Amygdala (tissue), 56 donors: ENCODE measurements around the gene EIF4H.
"Not testable (repeated sequence)": the region's sequence is repeated elsewhere in the genome, so short reads cannot be mapped to it uniquely, and the experiment has no call there.

Source experiments
- DNase-seq, 56 donors: peaks; one replicate each; lab custom pipeline; 2025; lab: John Stamatoyannopoulos, UW

The EIF4H gene

DNA sequence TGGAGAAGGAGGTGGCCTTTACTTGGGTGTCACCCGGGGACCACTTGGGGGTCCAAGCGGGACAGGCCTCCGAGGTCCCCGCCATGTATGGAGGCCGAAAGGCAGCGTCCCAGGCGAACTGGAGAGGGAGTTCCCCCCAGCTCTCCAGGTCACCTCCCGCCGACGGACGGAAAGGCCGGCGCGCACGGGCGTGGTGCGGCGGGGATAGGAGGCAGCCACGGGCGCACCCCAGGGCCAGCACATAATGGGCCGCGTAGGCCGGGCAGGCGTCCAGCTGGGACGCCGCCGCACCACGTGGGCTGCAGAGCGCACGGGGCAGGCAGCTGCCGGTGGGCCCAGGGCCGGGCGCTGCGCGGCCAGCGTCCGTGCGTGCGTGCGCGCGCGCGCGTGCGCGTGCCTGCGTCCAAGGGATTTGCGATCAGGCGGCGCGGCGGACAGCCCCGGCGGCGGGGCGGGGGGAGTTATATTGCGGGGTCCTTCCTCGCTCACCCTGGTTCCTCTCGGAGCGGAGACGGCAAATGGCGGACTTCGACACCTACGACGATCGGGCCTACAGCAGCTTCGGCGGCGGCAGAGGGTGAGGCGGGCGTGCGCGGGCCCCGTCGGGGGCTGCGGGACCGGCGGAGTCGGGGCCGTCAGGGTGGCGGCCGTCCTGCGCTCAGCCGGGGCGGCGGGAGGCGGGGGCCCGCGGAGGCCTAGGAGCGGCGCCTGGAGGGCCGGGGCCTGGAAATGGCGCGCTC lies at the start of gene EIF4H:
Gene EIF4H, plus strand, starts transcription at position 491 of the 740 bp plus-strand sequence. Its CDS starts 28 bp downstream, at position 519.
- peak; percentile 61 to 96 (median 89) for DNase-seq

DNA sequence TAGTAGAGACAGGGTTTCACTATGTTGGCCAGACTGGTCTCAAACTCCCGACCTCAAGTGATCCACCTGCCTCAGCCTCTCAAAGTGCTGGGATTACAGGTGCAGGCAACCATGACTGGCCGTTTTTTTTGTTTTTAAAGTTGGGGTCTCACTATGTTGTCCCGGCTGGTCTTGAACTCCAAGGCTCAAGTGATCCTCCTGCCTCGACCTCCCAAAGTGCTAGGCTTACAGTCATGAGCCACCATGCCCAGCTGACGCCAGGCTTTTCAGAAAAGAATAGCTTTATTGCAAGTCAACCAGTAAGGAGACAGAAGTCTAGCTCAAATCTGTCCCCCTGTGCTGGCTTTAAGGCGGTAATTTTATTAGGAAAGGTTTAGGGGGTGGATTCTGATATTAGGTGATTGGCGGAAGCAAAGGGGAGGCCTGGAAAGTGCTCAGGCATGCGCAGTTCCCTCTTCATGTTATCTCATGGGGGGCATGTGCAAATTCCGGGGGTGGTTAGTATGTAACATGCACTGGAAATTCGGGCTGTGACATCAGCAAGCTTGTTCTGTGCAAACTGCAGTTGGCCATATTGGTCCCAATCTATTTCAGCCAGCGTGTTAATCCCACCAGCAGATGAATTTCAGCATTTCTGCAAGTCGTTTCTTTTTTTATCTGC lies 47.8 kb upstream of the EIF4H start:
- no peak for DNase-seq

DNA sequence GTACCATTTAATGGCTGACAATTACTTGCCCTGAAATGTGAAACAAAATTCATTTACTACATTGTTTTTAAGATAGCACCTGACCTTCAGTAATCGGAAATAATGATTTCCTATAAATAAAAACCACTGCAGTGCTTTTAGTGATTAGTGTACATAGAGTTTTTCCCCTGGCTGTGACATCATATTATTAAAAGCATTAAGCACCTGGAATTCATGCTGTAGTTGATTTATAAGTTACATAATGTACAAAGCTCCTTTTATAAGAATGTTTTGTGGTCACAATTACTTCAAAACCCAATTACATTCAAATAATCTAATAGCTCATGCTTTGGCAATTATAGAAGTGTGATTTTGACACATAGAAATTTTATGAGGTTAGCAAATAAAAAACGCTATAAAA lies 44.3 kb upstream of the EIF4H start:
- DNase-seq = no peak

DNA sequence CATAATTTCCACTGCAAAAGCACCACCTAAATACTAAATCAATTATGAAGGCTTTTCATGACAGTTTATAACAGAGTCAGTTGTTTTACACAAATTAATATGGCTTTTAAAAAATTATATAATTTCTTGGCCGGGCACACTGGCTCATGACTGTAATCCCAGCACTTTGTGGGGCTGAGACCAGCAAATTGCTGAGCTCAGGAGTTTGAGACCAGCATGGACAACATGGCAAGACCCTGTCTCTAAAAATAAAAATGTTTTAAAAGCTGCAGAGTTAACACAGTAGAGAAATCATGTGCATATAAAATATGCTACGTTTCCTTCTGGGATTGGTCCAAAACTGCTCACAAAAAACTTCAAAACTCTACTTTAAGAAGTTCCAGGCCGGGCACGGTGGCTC lies 43.6 kb upstream of the EIF4H start:
- no peak for DNase-seq

DNA sequence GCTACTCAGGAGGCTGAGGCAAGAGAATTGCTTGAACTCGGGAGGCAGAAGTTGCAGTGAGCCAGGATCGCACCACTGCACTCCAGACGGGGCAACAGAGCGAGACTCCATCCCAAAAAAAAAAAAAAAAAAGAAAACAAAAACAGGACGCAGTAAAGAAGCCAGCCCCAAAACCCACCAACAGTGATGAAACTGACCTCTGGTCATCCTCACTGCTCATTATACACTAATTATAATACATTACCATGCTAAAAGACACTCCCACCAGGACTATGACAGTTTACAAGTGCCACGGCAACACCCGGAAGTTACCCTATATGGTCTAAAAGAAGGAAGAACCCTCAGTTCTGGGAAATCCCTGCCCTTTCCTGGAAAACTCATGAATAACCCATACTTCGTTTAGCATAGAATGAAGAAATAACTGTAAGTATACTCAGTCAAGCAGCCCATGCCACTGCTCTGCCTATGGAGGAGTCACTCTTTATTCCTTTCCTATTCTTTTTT lies 40.0 kb upstream of the EIF4H start:
- no peak for DNase-seq

DNA sequence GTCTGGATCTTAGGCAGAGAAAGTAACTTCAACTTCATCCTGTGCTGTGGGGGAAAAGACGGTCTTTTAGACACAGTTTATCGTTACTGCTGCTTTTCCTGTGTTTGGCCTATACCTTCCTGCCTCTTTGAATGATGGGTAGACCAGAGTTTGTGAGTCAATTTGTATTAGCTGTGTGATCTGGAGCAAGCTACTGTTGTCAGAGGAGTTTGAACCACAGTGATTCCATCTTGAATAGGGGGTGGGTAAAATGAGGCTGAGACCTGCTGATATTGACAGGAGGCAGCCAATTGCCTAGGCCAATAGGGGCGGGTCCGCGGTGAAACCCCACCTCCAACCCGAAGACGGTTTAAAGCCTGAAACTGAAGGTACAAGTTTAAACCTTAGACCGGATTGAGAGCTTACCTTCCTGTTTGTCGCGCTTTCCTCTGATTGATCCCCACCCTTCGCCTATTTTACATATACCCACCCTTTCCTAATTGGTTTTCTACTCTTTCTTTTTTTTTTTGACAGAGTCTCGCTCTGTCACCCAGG lies 35.8 kb upstream of the EIF4H start:
- DNase-seq = no peak

DNA sequence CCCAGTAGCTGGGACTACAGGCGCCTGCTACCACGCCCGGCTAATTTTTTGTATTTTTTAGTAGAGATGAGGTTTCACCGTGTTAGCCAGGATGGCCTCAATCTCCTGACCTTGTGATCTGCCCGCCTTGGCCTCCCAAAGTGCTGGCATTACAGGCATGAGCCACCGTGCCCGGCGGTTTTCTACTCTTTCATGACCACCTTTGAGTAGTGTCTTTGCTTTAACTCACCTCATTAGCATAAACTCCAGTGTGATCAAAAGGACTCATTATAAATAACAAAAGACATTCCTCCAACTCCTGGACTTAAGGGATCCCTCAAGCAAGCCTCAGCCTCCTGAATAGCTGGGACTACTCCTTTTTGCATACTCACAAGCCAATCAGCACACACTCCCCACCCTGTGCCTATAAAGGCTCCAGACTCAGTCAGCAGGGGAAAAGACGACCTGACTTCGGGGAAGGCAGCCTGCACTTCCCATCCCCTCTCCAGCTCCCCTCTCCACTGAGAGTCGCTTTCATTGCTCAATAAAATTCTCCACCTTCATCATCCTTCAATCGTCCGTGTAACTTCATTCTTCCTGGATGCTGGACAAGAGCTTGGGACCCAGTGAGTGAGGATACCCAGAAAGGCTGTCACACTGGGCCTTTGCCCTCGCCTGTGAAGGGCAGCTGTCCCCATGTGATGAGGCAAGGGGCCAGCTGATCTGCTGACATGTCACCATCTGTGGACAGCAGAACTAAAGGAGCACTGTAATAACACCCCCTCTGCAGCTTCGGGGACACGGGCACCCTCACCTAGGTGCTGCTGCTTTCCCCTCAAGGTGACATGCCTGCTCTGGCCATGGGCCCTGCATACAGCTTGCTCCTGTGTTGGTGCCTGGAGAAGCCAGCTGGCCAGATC lies 35.0 kb upstream of the EIF4H start:
- DNase-seq = peak in 6 of 56 donors; percentile 2 to 27 (median 10)

DNA sequence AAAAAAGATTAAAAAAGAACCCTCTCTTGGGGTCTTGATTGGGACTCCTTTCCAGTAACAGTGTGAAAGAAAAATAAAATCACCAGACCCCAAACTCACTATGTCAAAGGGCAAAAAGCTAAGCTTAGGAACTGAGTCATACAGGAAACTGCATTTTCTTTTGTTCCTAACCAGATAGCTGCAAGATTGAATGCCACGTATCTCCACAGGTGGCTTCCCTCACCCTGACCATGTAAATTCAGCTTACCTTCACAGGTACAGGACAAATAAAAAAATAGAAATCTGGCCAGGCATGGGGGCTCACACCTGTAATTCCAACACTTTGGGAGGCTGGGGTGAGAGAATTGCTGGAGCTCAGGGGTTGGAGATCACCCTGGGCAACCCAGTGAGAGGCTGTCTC lies 32.5 kb upstream of the EIF4H start:
- no peak for DNase-seq

DNA sequence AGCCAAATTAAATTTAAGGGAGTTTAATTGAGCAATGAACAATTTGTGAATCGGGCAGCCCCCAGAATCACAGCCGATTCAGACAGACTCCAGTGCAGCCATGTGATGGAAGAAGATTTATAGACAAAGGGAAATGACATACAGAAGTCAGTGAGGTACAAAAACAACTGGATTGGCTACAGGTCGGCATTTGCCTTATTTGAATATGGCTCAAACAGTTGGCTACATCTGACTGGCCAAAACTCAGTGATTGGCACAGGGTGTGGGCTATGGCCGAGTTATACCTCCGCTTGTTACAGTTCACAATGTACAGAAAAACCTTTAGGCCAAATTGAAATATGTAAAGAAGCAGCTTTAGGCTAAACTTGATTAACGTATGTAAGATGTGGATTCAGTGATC lies 30.8 kb upstream of the EIF4H start:
- DNase-seq = no peak

DNA sequence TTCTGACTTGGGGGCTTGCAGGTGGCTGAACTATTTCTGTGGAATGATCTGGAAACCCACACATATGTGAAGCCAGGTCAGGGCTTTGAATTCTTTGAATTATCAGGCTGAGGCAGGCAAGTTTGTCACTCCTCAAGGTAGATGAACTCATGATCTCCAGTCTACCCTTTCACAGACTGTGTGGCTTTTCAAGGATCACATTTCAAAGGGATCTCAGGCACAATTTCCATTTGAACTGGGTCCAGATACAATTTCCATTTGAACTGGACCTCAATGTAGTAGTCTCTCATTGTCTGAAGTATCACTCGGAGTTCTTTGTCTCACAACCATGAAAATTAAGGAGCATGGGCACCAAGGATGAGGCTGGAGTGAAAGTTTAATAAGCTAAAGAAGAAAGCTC lies 25.7 kb upstream of the EIF4H start:
- DNase-seq = no peak

DNA sequence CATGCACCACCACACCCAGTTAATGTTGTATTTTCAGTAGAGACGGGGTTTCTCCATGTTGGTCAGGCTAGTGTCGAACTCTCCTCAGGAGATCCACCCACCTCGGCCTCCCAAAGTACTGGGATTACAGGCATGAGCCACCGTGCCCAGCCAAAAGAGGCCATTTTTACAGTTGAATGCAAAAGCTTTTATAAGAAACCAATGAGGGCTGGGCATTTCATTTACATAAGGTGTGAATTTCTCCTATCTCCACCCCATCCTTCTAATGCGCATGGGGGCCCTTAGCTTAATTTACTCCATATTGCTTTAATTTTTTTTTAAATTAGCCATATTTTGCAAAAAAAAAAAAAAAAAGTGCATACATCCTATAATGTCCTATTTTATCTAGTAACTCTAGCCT lies 25.1 kb upstream of the EIF4H start:
- DNase-seq = no peak

DNA sequence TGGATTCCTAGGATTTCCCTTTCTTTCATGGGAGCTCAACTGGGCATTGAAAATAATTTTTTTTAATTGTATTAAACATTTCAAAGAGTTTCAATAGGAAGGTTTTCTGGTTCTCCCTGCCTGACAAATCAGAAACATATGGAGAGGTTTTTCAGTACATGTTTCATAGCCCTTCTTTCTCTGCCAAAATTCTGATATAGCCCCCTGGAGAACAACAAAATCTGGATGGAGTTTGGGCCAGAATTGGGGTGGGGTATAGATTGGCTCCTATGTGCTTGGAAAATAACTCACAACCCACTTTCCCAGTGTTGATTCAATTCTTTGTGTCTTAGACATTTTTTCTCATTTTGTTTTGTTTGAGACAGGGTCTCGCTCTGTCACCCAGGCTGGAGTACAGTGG lies 24.6 kb upstream of the EIF4H start:
- no peak for DNase-seq

DNA sequence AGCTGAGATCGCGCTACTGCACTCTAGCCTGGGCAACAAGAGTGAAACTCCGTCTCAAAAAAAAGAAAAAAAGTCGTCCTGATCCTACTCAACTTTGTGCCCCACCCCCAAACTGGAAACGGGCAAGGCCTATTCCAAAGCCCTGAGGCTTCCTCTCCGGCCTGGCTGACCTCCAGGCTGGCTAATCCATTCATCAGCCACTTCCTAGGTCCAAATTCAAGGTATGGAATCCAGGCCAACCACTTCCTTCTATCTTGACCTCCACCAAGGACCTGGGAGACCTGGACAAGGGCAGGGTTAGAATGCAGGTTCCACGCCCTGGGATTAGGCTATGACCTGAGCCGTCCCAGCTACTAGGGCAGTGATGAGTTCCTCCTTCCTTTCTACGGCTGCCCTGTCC lies 20.4 kb upstream of the EIF4H start:
- DNase-seq = no peak

DNA sequence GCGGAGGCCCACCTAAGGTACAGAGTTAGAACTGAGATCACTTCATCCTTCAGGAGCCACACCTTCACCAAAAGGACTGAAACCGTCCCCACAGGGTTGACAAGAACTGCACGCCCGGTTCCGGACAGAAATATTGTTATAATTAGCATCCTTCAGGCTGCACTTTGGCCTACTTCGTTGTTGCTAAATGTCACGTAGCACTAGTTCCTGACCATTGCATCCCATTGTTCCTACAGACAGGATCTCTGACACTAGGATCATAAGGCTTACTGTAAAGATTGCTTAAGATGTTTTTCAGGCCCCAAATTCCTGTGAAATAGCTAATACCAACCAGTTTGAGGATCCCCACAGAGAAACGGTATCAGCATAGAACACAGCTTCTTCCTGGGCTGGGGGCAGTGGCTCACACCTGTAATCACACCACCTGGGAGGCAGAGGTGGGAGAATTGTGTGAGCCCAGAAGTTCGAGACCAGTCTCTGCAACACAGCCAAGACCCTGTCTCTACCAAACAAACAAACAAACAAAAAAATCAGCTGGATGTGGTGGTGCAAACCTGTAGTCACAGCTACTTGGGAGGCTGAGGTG lies 18.3 kb upstream of the EIF4H start:
- DNase-seq = no peak

DNA sequence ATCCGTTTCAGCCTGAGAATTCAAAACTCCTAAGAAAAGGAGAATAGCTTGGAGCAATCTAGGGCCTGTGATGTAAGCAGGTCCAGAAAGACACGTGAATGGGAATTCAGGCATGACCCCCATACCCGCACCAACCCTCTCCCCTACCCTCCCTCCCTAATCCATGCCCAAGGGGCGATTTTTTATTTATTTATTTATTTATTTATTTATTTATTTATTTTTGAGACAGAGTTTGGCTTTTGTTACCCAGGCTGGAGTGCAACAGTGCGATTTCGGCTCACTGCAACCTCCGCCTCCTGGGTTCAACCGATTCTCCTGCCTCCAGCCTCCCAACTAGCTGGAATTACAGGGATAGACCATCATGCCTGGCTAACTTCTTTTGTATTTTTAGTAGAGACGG lies 16.6 kb upstream of the EIF4H start:
- DNase-seq = no peak

DNA sequence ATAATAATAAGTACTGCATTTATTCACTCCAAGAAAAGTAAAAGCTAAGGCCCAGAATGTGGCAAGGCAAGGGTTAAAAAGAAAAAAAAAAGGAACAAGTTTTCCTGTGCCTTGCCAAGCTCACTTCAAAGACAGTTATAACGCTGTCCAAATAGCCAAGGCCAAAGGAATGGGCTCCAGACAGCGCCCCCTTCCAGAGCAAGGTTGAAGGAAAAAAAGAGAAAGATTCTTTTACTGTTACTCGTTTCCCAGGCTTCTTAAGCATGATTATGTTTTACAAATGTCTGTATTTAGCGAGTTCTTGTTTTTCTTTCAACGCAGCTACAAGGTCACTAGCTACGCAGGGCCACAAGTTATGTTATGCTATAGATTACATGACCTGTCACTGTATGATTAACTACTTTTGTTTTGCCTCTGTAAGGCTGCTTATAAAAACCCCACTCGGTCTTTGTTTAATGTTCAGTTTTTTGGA lies 9.1 kb upstream of the EIF4H start:
- DNase-seq = no peak

DNA sequence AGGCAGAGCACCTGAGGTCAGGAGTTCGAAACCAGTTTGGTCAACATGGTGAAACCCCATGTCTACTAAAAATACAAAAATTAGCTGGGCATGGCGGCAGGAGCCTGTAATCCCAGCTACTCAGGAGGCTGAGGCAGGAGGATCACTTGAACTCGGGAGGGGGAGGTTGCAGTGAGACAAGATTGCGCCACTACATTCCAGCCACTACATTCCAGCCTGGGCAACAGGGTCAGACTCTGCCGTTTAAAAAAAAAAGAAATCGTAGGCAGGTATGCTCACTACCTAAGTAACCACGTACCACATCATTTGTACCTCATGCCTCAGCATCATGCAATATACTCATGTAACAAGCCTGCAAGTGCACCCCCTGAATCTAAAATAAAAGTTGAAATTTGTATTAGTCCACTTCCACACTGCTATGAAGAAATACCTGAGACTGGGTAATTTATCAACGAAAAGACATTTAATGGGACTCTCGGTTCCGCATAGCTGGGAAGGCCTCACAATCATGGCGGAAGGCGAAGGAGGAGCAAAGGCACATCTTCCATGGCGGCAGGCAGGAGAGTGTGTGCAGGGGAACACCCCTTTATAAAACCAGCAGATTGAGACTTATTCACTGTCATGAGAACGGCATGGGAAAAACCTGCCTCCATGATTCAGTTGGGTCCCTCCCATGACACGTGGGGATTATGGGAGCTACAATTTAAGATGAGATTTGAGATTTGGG lies 8.1 kb upstream of the EIF4H start:
- DNase-seq = no peak

DNA sequence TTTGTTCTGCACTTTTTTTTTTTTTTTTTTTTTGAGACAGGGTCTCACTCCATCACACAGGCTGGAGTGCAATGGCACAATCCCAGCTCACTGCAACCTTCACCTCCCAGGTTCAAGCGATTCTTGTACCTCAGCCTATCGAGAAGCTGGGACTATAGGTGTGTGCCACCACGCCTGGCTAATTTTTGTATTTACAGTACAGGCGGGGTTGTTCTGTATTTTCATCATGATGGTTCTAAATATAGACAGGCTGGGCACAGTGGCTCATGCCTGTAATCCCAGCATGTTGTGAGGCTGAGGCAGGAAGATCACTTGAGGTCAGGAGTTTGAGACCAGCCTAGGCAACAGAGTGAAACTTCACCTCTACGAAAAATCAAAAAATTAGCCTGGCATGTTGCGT lies 6.8 kb upstream of the EIF4H start:
- DNase-seq = not testable (repeated sequence)

DNA sequence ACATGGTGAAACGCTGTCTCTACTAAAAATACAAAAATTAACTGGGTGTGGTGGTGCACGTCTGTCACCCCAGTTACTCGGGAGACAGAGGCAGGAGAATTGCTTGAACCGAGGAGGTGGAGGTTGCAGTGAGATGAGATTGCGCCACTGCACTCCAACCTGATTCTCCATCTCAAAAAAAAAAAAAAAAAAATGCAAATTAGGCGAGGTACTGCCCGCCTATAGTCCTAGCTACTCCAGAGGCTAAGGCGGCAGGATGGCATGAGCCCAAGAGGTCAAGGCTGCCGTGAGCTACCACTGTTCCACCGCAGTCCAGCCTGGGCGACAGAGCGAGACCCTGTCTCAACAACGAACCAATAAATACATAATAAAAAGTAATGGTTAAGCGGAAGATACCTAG lies 1.1 kb upstream of the EIF4H start:
- peak in 2 of 56 donors; percentile 0 to 4 for DNase-seq

DNA sequence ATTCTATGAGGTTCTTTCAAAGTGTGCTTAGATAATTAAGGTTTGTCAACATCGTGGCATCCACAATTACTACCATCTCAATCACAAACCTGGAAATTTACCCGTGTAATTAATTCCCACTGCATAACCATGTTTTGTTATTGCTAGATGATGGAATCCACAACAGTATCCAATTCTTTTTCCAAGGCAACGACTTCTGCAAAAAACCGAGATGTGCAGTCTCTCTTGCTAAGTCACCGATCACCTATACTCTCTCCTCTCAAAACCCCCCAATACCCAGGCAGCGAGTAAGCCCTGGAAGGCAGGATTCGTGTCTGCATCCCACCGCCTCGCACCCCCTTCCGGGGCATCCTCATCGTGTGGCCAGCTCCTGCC lies 678 bp upstream of the EIF4H start:
- no peak for DNase-seq
